ENCODE data around the gene CNPY4.

DNA sequence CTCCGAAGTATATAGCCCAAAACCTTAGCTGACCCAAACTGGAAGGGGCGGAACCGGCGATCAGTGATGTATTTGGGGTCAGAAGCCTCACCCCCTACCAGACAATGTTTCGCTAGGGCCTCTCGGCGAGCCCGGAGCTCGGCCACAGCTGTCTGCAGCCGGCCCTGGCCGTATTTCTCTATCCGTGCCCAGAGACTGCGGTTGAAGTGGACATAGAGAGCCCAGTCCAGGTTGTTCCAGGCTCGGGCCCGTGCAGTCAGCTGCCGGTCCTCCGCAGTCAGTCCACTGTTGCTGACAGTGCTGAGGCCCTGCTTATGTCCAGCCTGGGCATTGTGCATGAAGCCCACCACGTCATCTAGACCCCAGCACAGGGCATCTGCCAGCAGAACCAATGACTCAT is 40.6 kb downstream of the CNPY4 start:
- TF ChIP-seq, protein P1, sequence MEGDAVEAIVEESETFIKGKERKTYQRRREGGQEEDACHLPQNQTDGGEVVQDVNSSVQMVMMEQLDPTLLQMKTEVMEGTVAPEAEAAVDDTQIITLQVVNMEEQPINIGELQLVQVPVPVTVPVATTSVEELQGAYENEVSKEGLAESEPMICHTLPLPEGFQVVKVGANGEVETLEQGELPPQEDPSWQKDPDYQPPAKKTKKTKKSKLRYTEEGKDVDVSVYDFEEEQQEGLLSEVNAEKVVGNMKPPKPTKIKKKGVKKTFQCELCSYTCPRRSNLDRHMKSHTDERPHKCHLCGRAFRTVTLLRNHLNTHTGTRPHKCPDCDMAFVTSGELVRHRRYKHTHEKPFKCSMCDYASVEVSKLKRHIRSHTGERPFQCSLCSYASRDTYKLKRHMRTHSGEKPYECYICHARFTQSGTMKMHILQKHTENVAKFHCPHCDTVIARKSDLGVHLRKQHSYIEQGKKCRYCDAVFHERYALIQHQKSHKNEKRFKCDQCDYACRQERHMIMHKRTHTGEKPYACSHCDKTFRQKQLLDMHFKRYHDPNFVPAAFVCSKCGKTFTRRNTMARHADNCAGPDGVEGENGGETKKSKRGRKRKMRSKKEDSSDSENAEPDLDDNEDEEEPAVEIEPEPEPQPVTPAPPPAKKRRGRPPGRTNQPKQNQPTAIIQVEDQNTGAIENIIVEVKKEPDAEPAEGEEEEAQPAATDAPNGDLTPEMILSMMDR (IDR thresholded peaks at IDR 0.05), result no peak
- TF ChIP-seq POLR2A (IDR thresholded peaks at IDR 0.05), result no peak

Data from vagina (tissue), 2 donors.